Lung (tissue), 12 donors: ENCODE data around the gene TBK1. TPM values are rescaled to one million over a fixed set of nuclear protein-coding genes. Genes with fewer than 3 reads are reported as not detected.

Source experiments
- ATAC-seq: fragments of 200-7000 bp; cut with Tn5 transposase; one replicate; pipeline ENCODE4 v1.9.1; 2020; ENCODE audit warnings: moderate number of reproducible peaks; ENCODE audit not compliant: insufficient read depth, low FRiP score
- DNase-seq, 3 donors: peaks; one replicate each; pipeline ENCODE4 v3.0.0-alpha.2; 2013 to 2017
- H3K27ac ChIP-seq, 2 donors: one replicate each; pipeline ENCODE4 v1.5.1; 2013; ENCODE audit warnings: mild to moderate bottlenecking in 2 of 2, moderate library complexity in 2 of 2, control low read depth in 1 of 2, inconsistent platforms in 1 of 2, low read depth in 1 of 2, low read length in 1 of 2
- H3K27me3 ChIP-seq, 3 donors: one replicate each; pipeline ENCODE4 v1.5.1; 2013; ENCODE audit warnings: low read length in 2 of 3; ENCODE audit not compliant: control insufficient read depth in 3 of 3, insufficient read depth in 3 of 3
- H3K36me3 ChIP-seq, 4 donors: one replicate each; pipeline ENCODE4 v1.5.1; 2013; ENCODE audit warnings: low read length in 4 of 4, mild to moderate bottlenecking in 1 of 4, moderate library complexity in 1 of 4; ENCODE audit not compliant: control insufficient read depth in 4 of 4, insufficient read depth in 4 of 4
- H3K4me1 ChIP-seq, 5 donors: one replicate each; pipeline ENCODE4 v1.5.1; 2013; ENCODE audit warnings: low read length in 5 of 5, mild to moderate bottlenecking in 2 of 5, moderate library complexity in 1 of 5; ENCODE audit not compliant: control insufficient read depth in 5 of 5, insufficient read depth in 5 of 5
- H3K4me3 ChIP-seq: one replicate; pipeline ENCODE4 v1.5.1; 2013; ENCODE audit warnings: mild to moderate bottlenecking, control low read depth, moderate library complexity
- H3K9ac ChIP-seq, 2 donors: one replicate each; pipeline ENCODE4 v1.5.1; 2013; ENCODE audit warnings: low read length in 2 of 2, control low read depth in 1 of 2; ENCODE audit not compliant: insufficient read depth in 1 of 2
- H3K9me3 ChIP-seq, 4 donors: one replicate each; pipeline ENCODE4 v1.5.1; 2013; ENCODE audit warnings: low read length in 3 of 4, mild to moderate bottlenecking in 1 of 4, moderate library complexity in 1 of 4; ENCODE audit not compliant: control insufficient read depth in 4 of 4, insufficient read depth in 3 of 4
- CTCF ChIP-seq: IDR thresholded peaks from 2 replicates; pipeline ENCODE4 v1.5.1; 2012; ENCODE audit warnings: mild to moderate bottlenecking; ENCODE audit errors: control extremely low read depth, extremely low read depth
- WGBS, 2 donors: extraction: QIAGEN DNeasy Blood & Tissue Kit; methylation state at CpG; one replicate each; pipeline ENCODE4 v1.1.7; 2013; 5-methylcytosine and 5-hydroxymethylcytosine counted together
- polyA plus RNA-seq, 2 donors: library from polyadenylated mRNA; stranded (reverse); fragments of 200-250 nt; gene quantifications; one replicate each; pipeline ENCODE4 v1.2.1, GENCODE V29; 2013
- total RNA-seq, 2 donors: library from RNA; depleted of rRNA in 1 of 2; stranded (reverse); fragments of >200 nt in 1 of 2; gene quantifications; one replicate each; pipeline ENCODE4 v1.2.1, GENCODE V29; 2014 to 2021
- donor health status: control.
- donor health status: control.
- donor health status: Bipolar disorder and iron deficiency.
- donor health status: healthy.
- donor health status: DM: yes; HTN: yes; CAD: no.

The TBK1 gene
- total and polyA plus RNA-seq, 4 donors, result 14.5 to 50.1 (median 18.7) TPM

- no peaks in the 10 kb centered on the region for H3K9me3 ChIP-seq
- H3K27me3 ChIP-seq, result no peaks in the 10 kb centered on the region
- peaks cover 0 to 3% (median 0%) of the 10 kb centered on the region in 5 donors for H3K4me1 ChIP-seq
- no peak for DNase-seq
- no peak overlapping the region for H3K4me3 ChIP-seq
- no peak for TF ChIP-seq CTCF
- 94 to 95% methylated on average over 2 of the region's 2 CpGs for WGBS, 2 donors
- peaks cover 22 to 36% (median 30%) of the 10 kb centered on the region in 4 donors for H3K36me3 ChIP-seq
- H3K27ac ChIP-seq, result no peak overlapping the region
- no peak for ATAC-seq
- H3K9ac ChIP-seq, result no peak overlapping the region
These were observed 39.5 kb upstream of the TBK1 start for GRCh38 chr12:64412459-64412858.

DNA sequence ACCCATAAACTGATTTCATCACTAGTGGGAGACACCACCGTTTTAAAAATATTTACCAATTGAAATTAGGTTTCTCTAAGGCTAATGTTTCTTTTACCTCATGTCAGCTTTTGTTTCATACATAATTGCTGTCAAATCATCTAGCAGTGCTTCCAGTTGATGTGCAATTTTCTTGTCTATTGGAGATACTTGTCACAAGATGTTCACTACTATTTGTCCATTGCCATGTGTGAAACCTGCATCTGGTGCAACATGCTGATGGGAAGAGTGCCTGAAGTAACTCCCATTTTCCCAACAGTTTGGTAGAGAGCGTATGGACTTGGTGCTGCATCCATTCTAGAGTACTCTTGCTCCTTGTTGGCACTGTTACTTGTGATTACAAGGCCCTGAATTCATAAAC lies 38.0 kb upstream of the TBK1 start:
- H3K36me3 ChIP-seq, result peaks cover 22 to 37% (median 30%) of the 10 kb centered on the region in 4 donors
- no peaks in the 10 kb centered on the region for H3K27me3 ChIP-seq
- H3K9me3 ChIP-seq, result no peaks in the 10 kb centered on the region
- no peak for ATAC-seq
- no peak overlapping the region for H3K9ac ChIP-seq
- H3K27ac ChIP-seq, result no peak overlapping the region
- H3K4me3 ChIP-seq, result no peak overlapping the region
- DNase-seq, result no peak
- no peak for TF ChIP-seq CTCF
- no peaks in the 10 kb centered on the region for H3K4me1 ChIP-seq
- WGBS, 2 donors, result 89 to 90% methylated on average over 2 of the region's 2 CpGs

- DNase-seq (no peak), ATAC-seq (no peak)
- Histone ChIP-seq H3K9me3 (no peaks in the 10 kb centered on the region), H3K4me1 (no peaks in the 10 kb centered on the region), H3K27ac (no peak overlapping the region), H3K4me3 (no peak overlapping the region), H3K36me3 (peaks cover 13 to 39% (median 28%) of the 10 kb centered on the region in 4 donors), H3K27me3 (no peaks in the 10 kb centered on the region), H3K9ac (no peak overlapping the region)
- TF ChIP-seq CTCF, result no peak
These were observed 33.7 kb upstream of the TBK1 start for GRCh38 chr12:64418209-64418608.

- H3K27ac ChIP-seq, result no peak overlapping the region
- ATAC-seq (no peak), DNase-seq (no peak)
- TF ChIP-seq CTCF, result no peak
- H3K4me3 ChIP-seq, result no peak overlapping the region
- WGBS, 2 donors, result 68 to 71% methylated on average over 3 of the region's 3 CpGs
- peaks cover 17 to 48% (median 26%) of the 10 kb centered on the region in 4 donors for H3K36me3 ChIP-seq
- H3K4me1 ChIP-seq, result no peaks in the 10 kb centered on the region
- no peak overlapping the region for H3K9ac ChIP-seq
- H3K9me3 ChIP-seq, result no peaks in the 10 kb centered on the region
- no peaks in the 10 kb centered on the region for H3K27me3 ChIP-seq
These were observed 32.2 kb upstream of the TBK1 start for GRCh38 chr12:64419696-64420095.
